Panc1 (cell line): ENCODE measurements around the gene ACSL1. TPM values are rescaled to one million over a fixed set of nuclear protein-coding genes. Genes with fewer than 3 reads are reported as not detected.

Experiments
- ATAC-seq: fragments of 200-7000 bp; cut with Tn5 transposase; 2 replicates; pipeline ENCODE4 v1.9.1; 2020; ENCODE audit warnings: mild to moderate bottlenecking, moderate library complexity
- BruUV-seq: library from RNA; stranded (reverse); fragments of 400-500 nt; replicated peaks from 2 replicates; lab custom pipeline; 2021; lab: Mats Ljungman, UMichigan
- CTCF ChIA-PET: fragments of 300-600 bp; sonication (Branson Sonifier 250); formaldehyde crosslinking; loops from one replicate; lab custom pipeline; 2022; ENCODE audit warnings: antibody characterized with exemption; lab: Charles Lee
- POLR2A ChIA-PET: fragments of 300-600 bp; sonication (Branson Sonifier 250); formaldehyde crosslinking; loops from one replicate; lab custom pipeline; 2022; ENCODE audit warnings: antibody characterized with exemption; lab: Charles Lee
- DNase-seq: peaks from one replicate; pipeline ENCODE4 v3.0.0-alpha.2; 2010; ENCODE audit warnings: low read depth, low spot score
- H3K27ac ChIP-seq: 2 replicates; pipeline ENCODE4 v1.5.1; 2011; ENCODE audit warnings: mild to moderate bottlenecking, low read length, inconsistent platforms
- H3K27me3 ChIP-seq: fragments of 200-500 bp; sonication (Bioruptor generic); 2 replicates; pipeline ENCODE4 v1.6.0; 2014; ENCODE audit warnings: low read length, inconsistent platforms; ENCODE audit not compliant: control insufficient read depth, insufficient read depth
- H3K36me3 ChIP-seq: fragments of 200-500 bp; sonication (Bioruptor generic); 2 replicates; pipeline ENCODE4 v1.5.1; 2014; ENCODE audit warnings: inconsistent platforms, mild to moderate bottlenecking, low read length, moderate library complexity; ENCODE audit not compliant: control insufficient read depth, insufficient read depth
- H3K4me1 ChIP-seq: 2 replicates; pipeline ENCODE4 v1.5.1; 2011; ENCODE audit warnings: inconsistent platforms, mild to moderate bottlenecking, low read length, moderate library complexity; ENCODE audit not compliant: control insufficient read depth, insufficient read depth
- H3K4me3 ChIP-seq, 2 experiments: 2 replicates each; pipeline ENCODE4 v1.5.1; 2011 to 2012; ENCODE audit warnings: low read depth in 2 of 2, low read length in 2 of 2, mild to moderate bottlenecking in 2 of 2, inconsistent platforms in 1 of 2, moderate library complexity in 1 of 2
- H3K9me3 ChIP-seq: fragments of 200-500 bp; sonication (Bioruptor generic); 2 replicates; pipeline ENCODE4 v1.5.1; 2014; ENCODE audit warnings: low read depth, mild to moderate bottlenecking, inconsistent platforms, low read length, moderate library complexity; ENCODE audit not compliant: control insufficient read depth, insufficient read depth
- CTCF ChIP-seq: fragments of 450-650 bp; IDR thresholded peaks from 2 replicates; pipeline ENCODE4 v1.5.1; 2017; ENCODE audit warnings: mild to moderate bottlenecking
- POLR2AphosphoS5 ChIP-seq: IDR thresholded peaks from 2 replicates; pipeline ENCODE4 v1.6.1; 2012; ENCODE audit warnings: mild to moderate bottlenecking, low read depth, low read length, moderate library complexity
- REST ChIP-seq, 2 experiments: IDR thresholded peaks; 2 replicates each; pipeline ENCODE4 v1.6.1; 2011 to 2012; ENCODE audit warnings: low read depth in 2 of 2, control low read depth in 1 of 2, low read length in 1 of 2, mild to moderate bottlenecking in 1 of 2, moderate library complexity in 1 of 2; ENCODE audit not compliant: insufficient read depth in 1 of 2
- SIN3A ChIP-seq: IDR thresholded peaks from 2 replicates; pipeline ENCODE4 v1.6.1; 2012; ENCODE audit warnings: low read depth, mild to moderate bottlenecking, low read length, moderate library complexity, borderline replicate concordance; ENCODE audit not compliant: insufficient read depth
- TCF7L2 ChIP-seq: IDR thresholded peaks from 2 replicates; pipeline ENCODE4 v1.6.1; 2011; ENCODE audit warnings: mild to moderate bottlenecking, low read depth, low read length, inconsistent platforms
- in situ Hi-C: cut with HindIII; loops from 2 replicates; pipeline ENCODE4 v1.10.0; 2016; ENCODE audit warnings: low sequenced_read_pairs, low pct_unique_long_range_greater_than_20kb
- intact Hi-C: fragments of 100-400 bp; cut with micrococcal nuclease; formaldehyde crosslinking; loops from one replicate; pipeline ENCODE4 v1.10.0; 2022; ENCODE audit not compliant: unreplicated experiment
- total RNA-seq: library from RNA; stranded (reverse); gene quantifications from one replicate; pipeline ENCODE4 v1.2.1, GENCODE V29; 2021; ENCODE audit not compliant: unreplicated experiment

Gene ACSL1
- total RNA-seq, 1 experiment from 2014 or later: 15.4 TPM

GRCh38 chr4:184851886-184852285 is 26.1 kb upstream of the ACSL1 start:
- in situ Hi-C loops: no loop called here
- no peaks in the 10 kb centered on the region for H3K36me3 ChIP-seq

GRCh38 chr4:184851200-184851541 is 25.4 kb upstream of the ACSL1 start:
- no peaks in the 10 kb centered on the region for H3K9me3 ChIP-seq
- no peak for DNase-seq
- in situ Hi-C loops: no loop called here
- H3K27ac ChIP-seq: no peak overlapping the region
- H3K4me3 ChIP-seq: no peak overlapping the region
- no peak for TF ChIP-seq REST (IDR thresholded peaks at IDR 0.05; ENCODE audit: insufficient read depth in 1 of 2, low read depth in 2 of 2, low read length in 1 of 2)
- TF ChIP-seq SIN3A: no peak
- BruUV-seq: no TSS peak
- H3K27me3 ChIP-seq: peaks cover 8% of the 10 kb centered on the region
- no peaks in the 10 kb centered on the region for H3K4me1 ChIP-seq
- intact Hi-C loops: no loop called here
- ChIA-PET CTCF (no interaction called here), POLR2A (no interaction called here)
- no peak for ATAC-seq
- no peaks in the 10 kb centered on the region for H3K36me3 ChIP-seq

More at GRCh38 chr4:184851886-184852285, 26.1 kb upstream of the ACSL1 start:
- H3K9me3 ChIP-seq: no peaks in the 10 kb centered on the region
- DNase-seq: no peak
- TF ChIP-seq SIN3A: no peak
- no peaks in the 10 kb centered on the region for H3K4me1 ChIP-seq
- CTCF ChIA-PET: no interaction called here
- no peak for ATAC-seq
- POLR2A ChIA-PET: no interaction called here
- intact Hi-C loops: no loop called here
- BruUV-seq: no TSS peak
- H3K27me3 ChIP-seq: peaks cover 8% of the 10 kb centered on the region
- H3K4me3 ChIP-seq: no peak overlapping the region
- no peak overlapping the region for H3K27ac ChIP-seq

GRCh38 chr4:184850431-184851199 is 24.8 kb upstream of the ACSL1 start:
- DNase-seq: no peak
- H3K27ac ChIP-seq: no peak overlapping the region
- CTCF ChIA-PET: no interaction called here
- intact Hi-C loops (no loop called here), in situ Hi-C loops (no loop called here)
- BruUV-seq: no TSS peak
- no peak overlapping the region for H3K4me3 ChIP-seq
- no peaks in the 10 kb centered on the region for H3K36me3 ChIP-seq
- no peaks in the 10 kb centered on the region for H3K9me3 ChIP-seq
- no peak for ATAC-seq
- POLR2A ChIA-PET: no interaction called here
- no peaks in the 10 kb centered on the region for H3K4me1 ChIP-seq
- TF ChIP-seq REST (IDR thresholded peaks at IDR 0.05; ENCODE audit: insufficient read depth in 1 of 2, low read depth in 2 of 2, low read length in 1 of 2): no peak
- TF ChIP-seq TCF7L2: no peak
- no peak for TF ChIP-seq SIN3A
- TF ChIP-seq POLR2AphosphoS5: no peak
- no peak for TF ChIP-seq CTCF
- H3K27me3 ChIP-seq: peaks cover 8% of the 10 kb centered on the region
